HG03045 (cell line): Measurements from ENCODE around the gene MKNK2.

ENCODE experiments used
- ATAC-seq: cut with Tn5 transposase; IDR thresholded peaks from one replicate; pipeline ENCODE4 v1.9.1; 2021; ENCODE audit warnings: mild to moderate bottlenecking, moderate library complexity; ENCODE audit not compliant: unreplicated experiment

Gene MKNK2

GRCh38 chr19:2080336-2080988 is 29.4 kb upstream of the MKNK2 start:
- ATAC-seq = no peak

GRCh38 chr19:2079865-2080301 is 28.8 kb upstream of the MKNK2 start:
- no peak for ATAC-seq

GRCh38 chr19:2079076-2079864 is 28.2 kb upstream of the MKNK2 start:
- no peak for ATAC-seq

- no peak for ATAC-seq
These were observed 27.0 kb upstream of the MKNK2 start for GRCh38 chr19:2077833-2078619.

GRCh38 chr19:2077398-2077797 is 26.4 kb upstream of the MKNK2 start:
- ATAC-seq = no peak

- no peak for ATAC-seq
These were observed 25.5 kb upstream of the MKNK2 start for GRCh38 chr19:2076526-2076944.

GRCh38 chr19:2072757-2073551 is 21.9 kb upstream of the MKNK2 start:
- no peak for ATAC-seq

GRCh38 chr19:2070986-2071673 is 20.1 kb upstream of the MKNK2 start:
- ATAC-seq = no peak

GRCh38 chr19:2070436-2070827 is 19.4 kb upstream of the MKNK2 start:
- ATAC-seq = no peak

GRCh38 chr19:2064788-2065524 is 13.9 kb upstream of the MKNK2 start:
- ATAC-seq = no peak

- ATAC-seq = no peak
These were observed 13.3 kb upstream of the MKNK2 start for GRCh38 chr19:2064395-2064787.

- no peak for ATAC-seq
These were observed 12.8 kb upstream of the MKNK2 start for GRCh38 chr19:2063824-2064223.

GRCh38 chr19:2062770-2063169 is 11.7 kb upstream of the MKNK2 start:
- no peak for ATAC-seq

- ATAC-seq = no peak
These were observed 11.3 kb upstream of the MKNK2 start for GRCh38 chr19:2062389-2062729.

GRCh38 chr19:2061495-2062388 is 10.7 kb upstream of the MKNK2 start:
- ATAC-seq = peak; percentile 82

GRCh38 chr19:2060884-2061494 is 9.9 kb upstream of the MKNK2 start:
- peak; percentile 21 for ATAC-seq

GRCh38 chr19:2059422-2060201 is 8.6 kb upstream of the MKNK2 start:
- no peak for ATAC-seq
